Measurements from ENCODE around the gene SIRPD. TPM values are rescaled to one million over a fixed set of nuclear protein-coding genes. Genes with fewer than 3 reads are reported as not detected.

Gene SIRPD
- total RNA-seq, 4 donors from 2014 or later, result not detected

- 78 to 84% methylated on average over 11 of the region's 11 CpGs for WGBS, 2 donors
- DNase-seq (ENCODE audit: low spot score in 2 of 2), result no peak
- no peak for TF ChIP-seq CTCF (IDR thresholded peaks at IDR 0.05)
- TF ChIP-seq POLR2A (IDR thresholded peaks at IDR 0.05), result no peak
- no peak overlapping the region for H3K4me3 ChIP-seq (ENCODE audit: low read depth, poor library complexity, severe bottlenecking)
- intact Hi-C loops (cut with DNase I; ENCODE audit: low total_unique reads), result no loop called here
These were observed 20.4 kb downstream of the SIRPD start for GRCh38 chr20:1536893-1537730.

- intact Hi-C loops (cut with DNase I; ENCODE audit: low total_unique reads), result no loop called here
- H3K4me3 ChIP-seq (ENCODE audit: low read depth, poor library complexity, severe bottlenecking), result no peak overlapping the region
- TF ChIP-seq CTCF (IDR thresholded peaks at IDR 0.05) (no peak), POLR2A (IDR thresholded peaks at IDR 0.05) (no peak)
- WGBS, 2 donors, result 80 to 84% methylated on average over 5 of the region's 5 CpGs
- DNase-seq (ENCODE audit: low spot score in 2 of 2), result no peak
These were observed 21.9 kb downstream of the SIRPD start for GRCh38 chr20:1535420-1536175.

GRCh38 chr20:1534526-1534925, 23.0 kb downstream of the SIRPD start:
- intact Hi-C loops (cut with DNase I; ENCODE audit: low total_unique reads), result no loop called here
- DNase-seq (ENCODE audit: low spot score in 2 of 2), result no peak
- no peak for TF ChIP-seq CTCF (IDR thresholded peaks at IDR 0.05)
- TF ChIP-seq POLR2A (IDR thresholded peaks at IDR 0.05), result no peak
- H3K4me3 ChIP-seq (ENCODE audit: low read depth, poor library complexity, severe bottlenecking), result no peak overlapping the region
- 69 to 73% methylated on average over 5 of the region's 5 CpGs for WGBS, 2 donors

GRCh38 chr20:1533059-1533458, 24.4 kb downstream of the SIRPD start:
- TF ChIP-seq CTCF (IDR thresholded peaks at IDR 0.05) (no peak), POLR2A (IDR thresholded peaks at IDR 0.05) (no peak)
- DNase-seq (ENCODE audit: low spot score in 2 of 2), result no peak
- no peak overlapping the region for H3K4me3 ChIP-seq (ENCODE audit: low read depth, poor library complexity, severe bottlenecking)
- WGBS, 2 donors, result 60 to 71% methylated on average over 4 of the region's 4 CpGs
- intact Hi-C loops (cut with DNase I; ENCODE audit: low total_unique reads), result no loop called here

- TF ChIP-seq CTCF (IDR thresholded peaks at IDR 0.05), result no peak
- TF ChIP-seq POLR2A (IDR thresholded peaks at IDR 0.05), result no peak
- H3K4me3 ChIP-seq (ENCODE audit: low read depth, poor library complexity, severe bottlenecking), result no peak overlapping the region
- intact Hi-C loops (cut with DNase I; ENCODE audit: low total_unique reads), result no loop called here
- no peak for DNase-seq (ENCODE audit: low spot score in 2 of 2)
- WGBS, 2 donors, result 21 to 35% methylated on average over 1 of the region's 1 CpG
These were observed 28.7 kb downstream of the SIRPD start for GRCh38 chr20:1528811-1529210.
